ENCODE data around the gene LRRC49.
A peak's percentile ranks its signal among the peaks of the same experiment; 100 is the strongest.
"Not testable (repeated sequence)": the region's sequence is repeated elsewhere in the genome, so short reads cannot be mapped to it uniquely, and the experiment has no call there.

LRRC49 gene

GRCh38 chr15:70892002-70892911 is at the start of gene LRRC49, which contains the start of gene THAP10:
Gene LRRC49 (plus strand): TSS chr15:70892826. CDS start chr15:70892895, 69 bp downstream.
Gene THAP10 (minus strand): TSS chr15:70892433. CDS start chr15:70892272, 161 bp downstream.
- FAIRE-seq = peak; percentile 87

- FAIRE-seq = no peak
Observed at GRCh38 chr15:70845602-70846360, 46.8 kb upstream of the LRRC49 start.

GRCh38 chr15:70851889-70852288 is 40.7 kb upstream of the LRRC49 start:
- no peak for FAIRE-seq

- FAIRE-seq = no peak
Observed at GRCh38 chr15:70852501-70853317, 39.9 kb upstream of the LRRC49 start.

GRCh38 chr15:70853318-70853972 is 39.2 kb upstream of the LRRC49 start:
- no peak for FAIRE-seq

- FAIRE-seq = no peak
Observed at GRCh38 chr15:70853973-70854665, 38.5 kb upstream of the LRRC49 start, which contains the start of gene LARP6. Gene LARP6 (minus strand): TSS chr15:70854157. CDS start chr15:70854088, 69 bp downstream.

- no peak for FAIRE-seq
Observed at GRCh38 chr15:70854666-70854976, 38.0 kb upstream of the LRRC49 start.

GRCh38 chr15:70855764-70856163 is 36.9 kb upstream of the LRRC49 start:
- FAIRE-seq = no peak

- no peak for FAIRE-seq
Observed at GRCh38 chr15:70856177-70856883, 36.3 kb upstream of the LRRC49 start.

GRCh38 chr15:70856884-70857561 is 35.6 kb upstream of the LRRC49 start:
- FAIRE-seq = no peak

GRCh38 chr15:70857562-70858285 is 34.9 kb upstream of the LRRC49 start:
- no peak for FAIRE-seq

- not testable (repeated sequence) for FAIRE-seq
Observed at GRCh38 chr15:70858614-70859321, 33.9 kb upstream of the LRRC49 start.

GRCh38 chr15:70859322-70859908 is 33.2 kb upstream of the LRRC49 start:
- FAIRE-seq = no peak

GRCh38 chr15:70859998-70860397 is 32.6 kb upstream of the LRRC49 start:
- no peak for FAIRE-seq

- FAIRE-seq = no peak
Observed at GRCh38 chr15:70863450-70864218, 29.0 kb upstream of the LRRC49 start.

- no peak for FAIRE-seq
Observed at GRCh38 chr15:70866982-70867641, 25.5 kb upstream of the LRRC49 start.

- FAIRE-seq = peak; percentile 59
Observed at GRCh38 chr15:70867911-70868467, 24.6 kb upstream of the LRRC49 start.

All from endometrium (tissue), 2 donors.